DMS79 (cell line): ENCODE measurements around the gene C5orf63.
"Not testable (repeated sequence)": the region's sequence is repeated elsewhere in the genome, so short reads cannot be mapped to it uniquely, and the experiment has no call there.

Experiments
- DNase-seq: peaks from one replicate; lab custom pipeline; 2025; lab: John Stamatoyannopoulos, UW

The C5orf63 gene

GRCh38 chr5:127072861-127073846 is at the start of gene C5orf63:
C5orf63 (minus strand) TSS chr5:127073502; CDS start chr5:127058995, 14,507 bp downstream.
- DNase-seq: no peak

DNA sequence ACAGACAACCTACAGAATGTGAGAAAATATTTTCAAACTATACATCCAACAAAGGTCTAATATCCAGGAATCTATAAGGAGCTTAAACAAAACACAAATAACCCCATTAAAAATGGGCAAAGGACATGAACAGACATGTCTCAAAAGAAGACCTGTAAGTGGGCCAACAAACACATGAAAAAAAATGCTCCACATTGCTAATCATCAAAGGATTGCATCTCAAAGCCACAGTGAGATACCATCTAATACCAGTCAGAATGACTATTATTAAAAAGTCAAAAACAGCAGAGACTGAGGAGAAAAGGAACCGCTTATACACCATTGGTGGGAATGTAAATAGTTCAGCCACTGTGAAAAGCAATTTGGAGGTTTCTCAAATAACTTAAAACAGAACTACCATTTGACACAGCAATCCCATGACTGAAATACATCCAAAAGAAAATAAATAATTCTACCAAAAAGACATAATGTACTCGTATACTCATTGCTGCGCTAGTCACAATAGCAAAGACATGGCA is 39.1 kb upstream of the C5orf63 start:
- no peak for DNase-seq

DNA sequence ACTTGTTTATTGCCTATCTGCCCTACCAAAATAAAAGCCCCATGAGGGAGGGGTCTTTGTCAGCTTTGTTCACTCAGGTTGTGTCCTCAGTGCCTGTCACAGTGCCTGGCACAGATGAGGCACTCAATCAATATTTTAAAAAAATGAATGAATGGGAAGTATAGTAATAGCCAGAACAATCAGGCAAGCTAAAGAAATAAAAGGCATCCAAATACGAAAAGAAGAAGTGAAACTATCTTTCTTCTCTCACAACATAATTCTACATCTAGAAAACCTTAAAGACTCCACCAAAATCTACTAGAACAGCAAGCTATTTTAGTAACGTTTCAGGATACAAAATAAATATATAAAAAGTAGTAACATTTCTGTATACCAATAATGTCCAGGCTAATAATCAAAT is 37.8 kb upstream of the C5orf63 start:
- no peak for DNase-seq

- not testable (repeated sequence) for DNase-seq
Measured at GRCh38 chr5:127108624-127109260, 35.4 kb upstream of the C5orf63 start.

GRCh38 chr5:127101935-127102334 is 28.6 kb upstream of the C5orf63 start:
- DNase-seq: no peak

GRCh38 chr5:127101533-127101932 is 28.2 kb upstream of the C5orf63 start:
- DNase-seq: peak; percentile 9

DNA sequence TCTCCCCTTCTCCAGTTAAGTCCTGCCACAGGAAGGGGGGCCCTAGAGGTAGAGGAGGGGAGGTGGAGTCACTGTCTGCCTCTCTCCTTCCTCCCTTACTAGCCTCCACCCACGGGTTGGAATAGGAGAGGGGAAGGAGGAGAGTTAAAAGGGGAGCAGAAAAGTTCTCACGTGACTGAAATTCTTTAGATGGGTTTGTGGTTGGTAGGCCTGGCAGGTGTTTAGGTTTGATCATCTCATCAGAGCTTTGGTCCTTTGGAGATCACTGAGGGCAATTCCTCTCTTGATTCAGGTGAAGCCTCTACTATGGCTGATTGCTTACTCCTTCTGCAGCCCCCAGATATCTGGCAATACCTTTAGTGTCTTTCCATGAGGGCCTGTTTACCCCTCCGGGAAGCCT is 24.9 kb upstream of the C5orf63 start:
- DNase-seq: no peak

- no peak for DNase-seq
Measured at GRCh38 chr5:127097278-127097677, 24.0 kb upstream of the C5orf63 start.

GRCh38 chr5:127096328-127096993 is 23.2 kb upstream of the C5orf63 start:
- no peak for DNase-seq

DNA sequence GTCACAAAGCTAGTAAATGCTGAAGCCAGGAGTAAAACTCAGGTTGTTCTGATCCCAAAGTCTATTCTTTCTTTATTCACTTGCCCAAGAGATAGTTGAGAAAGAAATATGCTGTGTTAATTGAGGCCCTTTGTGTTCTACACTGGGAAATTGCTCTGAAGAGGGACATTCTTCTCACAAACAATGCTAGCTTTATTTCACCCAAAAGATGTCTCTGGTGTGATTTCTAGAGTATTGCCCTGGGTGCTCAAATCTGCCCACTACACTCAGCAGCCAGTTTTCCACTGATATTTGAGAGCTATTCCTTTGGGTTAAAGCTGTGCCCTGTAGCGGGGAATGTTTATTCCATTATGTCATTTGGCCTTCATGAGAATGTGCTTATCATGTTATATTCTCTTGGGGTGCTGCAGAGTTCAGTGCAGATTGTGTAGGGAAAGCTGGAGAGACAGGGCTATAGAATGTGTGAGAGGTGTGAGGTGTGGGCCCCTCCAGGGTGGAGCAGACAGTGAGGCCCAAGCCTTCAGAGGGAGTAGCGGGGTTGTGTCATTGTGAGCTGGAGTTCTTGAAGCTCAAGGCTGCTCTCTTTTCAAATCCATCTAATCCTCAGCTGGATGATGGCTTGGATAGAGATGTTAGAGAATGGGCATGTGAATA is 21.0 kb upstream of the C5orf63 start:
- DNase-seq: no peak

DNA sequence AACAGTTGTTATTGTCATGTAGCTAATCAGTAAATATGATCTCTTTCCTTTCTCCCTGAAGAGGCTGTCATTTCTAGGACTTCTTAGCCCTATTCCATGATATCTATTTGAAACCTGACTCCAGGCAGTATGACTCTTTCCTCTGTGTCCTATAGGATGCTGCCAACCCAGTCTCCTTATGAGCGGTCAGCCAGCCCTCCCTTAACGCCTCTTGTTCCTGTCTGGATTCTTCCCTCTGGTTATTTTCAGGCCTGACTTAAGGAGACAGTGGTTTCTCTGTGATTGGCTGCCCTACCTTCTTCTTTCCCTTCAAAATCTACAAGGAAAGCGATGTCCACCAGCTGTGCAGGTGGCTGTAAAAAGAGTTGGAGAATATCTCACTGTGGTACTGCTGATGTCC is 19.4 kb upstream of the C5orf63 start:
- DNase-seq: no peak

- DNase-seq: no peak
Measured at GRCh38 chr5:127089191-127089590, 15.9 kb upstream of the C5orf63 start.

DNA sequence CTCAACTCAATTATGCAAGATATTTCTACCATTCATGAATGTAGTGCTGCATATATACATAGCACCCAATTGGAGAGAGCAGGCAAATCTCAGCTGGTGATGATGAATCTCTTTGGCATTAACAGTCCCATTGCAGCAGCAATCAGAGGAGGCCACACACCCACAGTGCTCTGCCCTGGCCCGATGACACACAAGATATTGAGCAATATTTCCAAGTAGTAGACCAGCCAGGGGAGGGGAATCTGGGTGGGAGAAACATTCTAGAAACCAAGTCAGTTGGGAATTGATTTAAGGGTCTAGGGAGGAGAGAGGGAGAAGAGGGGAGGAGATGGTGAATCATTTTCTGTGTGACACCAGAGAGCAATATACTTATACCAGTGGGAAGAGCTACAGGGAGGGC is 14.9 kb upstream of the C5orf63 start:
- DNase-seq: no peak

DNA sequence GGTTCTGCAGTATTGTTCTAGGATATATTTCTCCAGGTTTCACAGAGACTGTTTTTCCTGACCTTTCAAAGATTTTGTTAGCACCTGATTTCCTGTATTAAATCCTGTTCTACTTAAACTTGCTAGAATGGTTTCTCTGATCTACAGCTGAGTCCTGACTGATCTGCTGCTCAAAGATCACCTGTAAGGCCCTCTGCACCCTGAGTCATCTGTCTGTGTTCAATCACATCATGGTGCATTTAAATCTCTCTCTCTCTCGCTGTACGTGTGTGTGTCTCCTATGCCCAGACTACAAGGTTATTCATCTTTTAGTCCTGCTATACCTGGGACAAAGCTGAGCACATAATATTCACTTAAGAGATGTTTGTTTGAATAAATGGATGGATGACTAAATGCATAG is 13.3 kb upstream of the C5orf63 start:
- no peak for DNase-seq

DNA sequence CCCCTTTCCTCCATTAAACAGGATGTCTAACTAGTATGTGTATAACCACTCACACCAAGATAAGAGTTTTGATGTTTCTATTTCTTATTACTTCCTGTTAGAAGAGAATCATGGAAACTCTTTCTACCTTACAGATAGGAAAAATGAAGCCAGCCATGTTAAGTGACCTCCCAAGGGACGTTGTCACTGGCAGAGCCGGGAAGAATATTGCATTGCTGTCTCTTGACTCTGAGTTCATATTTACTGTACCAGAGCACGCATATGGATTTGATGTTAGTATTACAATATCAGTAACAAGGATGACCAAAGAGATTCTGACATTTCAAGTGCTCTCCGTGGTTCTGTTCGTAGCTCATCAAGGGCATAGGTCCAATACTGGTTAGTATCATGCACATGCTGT is 12.5 kb upstream of the C5orf63 start:
- DNase-seq: no peak

- DNase-seq: no peak
Measured at GRCh38 chr5:127085371-127085770, 12.1 kb upstream of the C5orf63 start.

DNA sequence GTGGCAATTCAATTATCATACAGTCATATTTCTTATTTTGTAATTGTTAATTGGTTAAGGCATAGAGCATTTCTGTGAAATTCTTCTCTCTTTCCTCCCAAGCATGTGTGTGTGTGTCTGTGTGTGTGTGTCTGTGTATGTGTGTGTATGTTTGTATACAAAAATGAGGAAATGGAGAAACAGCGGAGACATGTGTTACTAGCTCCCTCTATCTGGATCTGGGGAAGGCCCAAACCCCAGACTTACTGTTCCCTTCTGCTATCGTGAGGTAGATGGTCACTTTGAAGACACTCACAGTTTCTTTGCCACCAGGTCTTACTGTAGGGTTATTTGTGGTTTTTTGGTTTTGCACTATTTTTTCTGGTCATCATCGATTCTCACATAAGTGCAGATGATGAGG is 11.4 kb upstream of the C5orf63 start:
- DNase-seq: no peak

DNA sequence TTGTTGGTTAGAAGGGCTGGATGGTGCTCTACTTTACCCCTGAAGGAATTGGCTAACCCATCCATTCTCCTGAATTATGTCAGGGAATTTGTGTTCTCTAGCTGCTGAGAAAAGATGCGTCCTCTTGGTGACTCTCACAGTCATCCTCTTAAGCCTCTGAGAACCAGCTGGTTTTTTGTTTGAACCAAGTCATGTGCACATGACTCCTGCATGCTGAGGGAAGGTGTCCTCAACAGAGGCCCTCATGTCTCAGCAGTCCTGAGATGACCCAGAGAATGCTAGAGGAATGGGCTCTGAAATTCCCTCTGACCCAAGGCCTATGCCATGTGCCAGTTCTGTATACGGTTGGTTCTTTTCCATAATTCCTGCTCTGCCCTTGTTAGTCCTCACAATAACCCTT is 10.4 kb upstream of the C5orf63 start:
- DNase-seq: no peak

- no peak for DNase-seq
Measured at GRCh38 chr5:127079994-127080491, 6.7 kb upstream of the C5orf63 start.

GRCh38 chr5:127077366-127077765 is 4.1 kb upstream of the C5orf63 start:
- no peak for DNase-seq

DNA sequence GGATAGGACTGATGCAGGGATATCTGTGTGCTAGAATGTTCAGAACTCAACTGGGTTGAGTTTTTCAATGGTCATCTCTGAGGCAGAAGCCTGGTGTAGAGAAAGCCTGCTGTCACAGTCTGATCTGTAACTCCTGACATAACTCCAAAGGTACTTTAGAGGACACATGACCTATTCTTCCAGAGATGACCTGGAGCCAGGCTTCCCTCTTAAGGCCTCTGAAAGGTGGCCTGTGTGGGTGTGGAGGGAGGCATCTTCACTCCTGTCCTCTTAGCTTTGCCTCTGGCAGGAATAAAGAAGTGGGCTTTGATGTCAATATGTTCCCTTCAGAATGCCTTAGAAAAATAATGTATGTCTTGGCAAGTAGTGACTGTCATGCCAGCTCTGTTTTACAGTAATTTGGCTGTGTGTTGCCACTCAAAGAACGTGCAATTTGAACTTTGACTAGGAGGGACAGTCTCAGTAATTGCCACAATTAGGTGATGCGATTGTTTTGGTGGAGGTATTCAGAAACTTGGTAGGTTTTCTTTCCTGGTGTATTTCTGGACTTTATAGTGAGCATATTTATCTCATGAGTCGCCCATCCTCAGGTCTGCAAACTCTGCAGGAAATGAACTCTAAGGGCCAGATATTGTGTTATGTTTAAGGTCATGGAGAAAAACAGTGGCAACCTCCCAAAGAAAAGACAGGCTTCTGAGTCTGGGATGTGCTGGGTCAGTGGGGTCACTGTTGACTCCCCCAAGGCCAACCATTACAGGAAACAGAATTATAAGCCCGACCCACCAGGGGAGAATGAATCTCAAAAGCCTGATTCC is 3.2 kb upstream of the C5orf63 start:
- no peak for DNase-seq
